ENCODE data around the gene MOSPD3.
"Not testable (repeated sequence)": the region's sequence is repeated elsewhere in the genome, so short reads cannot be mapped to it uniquely, and the experiment has no call there.

MOSPD3 gene

GRCh38 chr7:100626530-100627237 lies 14.3 kb downstream of the MOSPD3 start:
- peak; percentile 87 for DNase-seq

DNA sequence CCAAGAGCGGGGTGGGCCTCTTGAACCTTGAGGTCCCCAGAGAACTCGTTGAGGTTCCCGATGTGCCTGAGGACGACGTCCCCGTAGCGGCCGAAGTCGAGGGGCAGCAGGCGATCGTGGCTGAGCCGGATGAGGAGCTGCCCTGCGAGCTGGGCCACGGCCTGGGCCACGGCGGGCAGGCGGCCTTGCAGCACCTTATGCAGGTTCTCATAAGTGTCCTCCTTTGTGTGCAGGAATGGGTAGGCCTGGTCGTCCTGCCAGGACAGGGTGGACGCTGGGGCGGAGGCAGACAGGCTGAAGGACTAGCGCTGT lies 14.9 kb downstream of the MOSPD3 start:
- DNase-seq: no peak

GRCh38 chr7:100629117-100629716 lies 16.9 kb downstream of the MOSPD3 start:
- peak; percentile 39 for DNase-seq

DNA sequence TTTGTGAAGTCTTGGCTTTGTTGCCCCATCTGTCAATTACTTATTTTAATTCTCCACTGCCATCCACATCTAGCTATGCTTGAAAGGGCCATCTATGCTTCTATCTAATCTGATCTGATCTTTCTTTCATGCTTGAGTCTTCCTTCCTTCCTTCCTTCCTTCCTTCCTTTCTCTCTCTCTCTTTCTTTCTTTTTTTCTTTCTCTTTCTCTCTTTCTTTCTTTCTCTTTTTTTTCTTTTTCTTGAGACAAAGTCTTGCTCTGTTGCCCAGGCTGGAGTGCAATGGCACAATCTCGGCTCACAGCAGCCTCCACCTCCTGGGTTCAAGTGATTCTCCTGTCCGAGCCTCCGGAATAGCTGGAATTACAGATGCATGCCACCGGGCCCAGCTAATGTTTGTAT lies 17.7 kb downstream of the MOSPD3 start:
- DNase-seq: no peak

DNA sequence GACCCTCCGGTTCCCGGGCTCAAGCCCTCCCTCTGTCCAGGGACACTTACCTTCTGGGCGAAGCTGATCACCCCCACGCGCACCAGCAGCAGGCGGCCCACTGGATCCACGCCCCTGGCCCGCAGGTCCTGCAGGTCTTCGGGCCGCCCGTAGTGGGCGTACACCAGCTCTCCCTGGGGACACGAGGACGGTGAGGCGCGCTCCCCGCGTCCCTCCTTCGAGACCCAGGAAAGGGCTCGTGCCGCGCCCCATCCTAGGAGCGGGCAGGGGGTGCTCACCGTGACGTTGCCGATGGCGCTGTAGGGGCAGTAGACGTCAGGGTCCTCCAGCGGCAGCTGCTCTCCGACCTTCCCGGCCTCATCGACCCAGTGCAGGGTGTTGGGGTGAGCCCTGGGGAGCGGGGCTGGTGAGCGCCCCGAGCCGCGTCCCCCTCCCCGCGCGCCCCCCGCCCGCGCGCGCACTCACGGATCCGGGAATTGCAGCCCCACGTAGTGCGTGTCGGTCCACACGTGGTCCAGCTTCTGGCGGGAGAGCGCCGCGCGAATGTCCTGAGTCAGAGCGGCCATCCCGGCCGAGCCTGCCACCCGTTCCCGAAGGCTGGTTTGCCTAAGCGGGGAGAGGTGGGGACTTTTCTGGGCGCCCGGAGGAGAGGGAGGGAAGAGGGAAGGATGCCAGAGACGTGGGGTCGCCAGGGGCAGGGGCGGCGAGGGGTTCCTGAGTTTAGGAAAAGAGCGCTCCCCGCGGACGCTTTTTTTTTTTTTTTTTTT lies 20.8 kb downstream of the MOSPD3 start:
- peak; percentile 30 for DNase-seq

GRCh38 chr7:100639995-100640516 lies 27.7 kb downstream of the MOSPD3 start:
- no peak for DNase-seq

DNA sequence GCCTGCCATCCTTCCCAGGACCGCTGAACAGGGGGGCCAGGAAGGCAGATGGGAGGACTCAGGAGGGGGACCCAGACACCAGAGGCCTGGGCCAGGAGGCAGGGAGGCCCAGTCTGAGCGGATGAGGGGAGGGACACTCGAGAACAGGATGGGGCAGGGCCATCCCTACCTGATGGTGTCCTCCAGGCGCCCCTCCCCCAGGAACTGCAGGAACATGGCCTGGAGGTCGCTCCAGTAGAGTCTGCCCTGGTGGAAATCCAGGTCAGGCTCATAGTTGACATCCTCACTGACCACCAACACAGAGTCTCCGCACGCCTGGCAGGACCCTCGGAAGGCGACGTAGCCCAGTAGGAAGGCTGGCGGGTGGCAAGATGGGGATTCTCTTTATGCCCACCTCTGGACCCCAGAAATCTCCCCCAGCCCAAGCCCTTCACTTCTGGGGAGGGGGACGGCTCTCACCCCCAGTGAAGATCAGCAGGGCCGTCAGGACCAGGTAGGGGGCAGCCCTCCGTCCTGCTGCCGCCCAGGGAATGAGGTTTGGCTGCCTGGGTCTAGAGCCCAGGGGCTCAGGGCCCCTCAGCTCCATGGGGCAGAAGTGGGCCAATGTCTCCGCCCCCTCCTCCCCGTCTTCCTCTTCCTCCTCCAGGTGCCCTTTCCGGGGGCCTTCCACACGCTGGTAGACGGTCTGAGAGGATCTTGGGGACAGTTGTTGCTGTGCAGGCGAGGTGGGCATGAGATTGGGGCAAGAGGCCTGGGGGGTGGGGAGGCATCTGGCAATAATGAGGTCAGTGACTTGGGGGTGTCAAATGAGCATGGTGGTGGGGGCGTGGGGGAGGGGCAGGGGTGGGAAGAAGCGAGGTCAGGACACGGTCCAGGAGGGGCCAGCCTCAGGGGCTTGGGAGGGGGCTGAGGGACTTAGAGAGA lies 28.4 kb downstream of the MOSPD3 start:
- no peak for DNase-seq

DNA sequence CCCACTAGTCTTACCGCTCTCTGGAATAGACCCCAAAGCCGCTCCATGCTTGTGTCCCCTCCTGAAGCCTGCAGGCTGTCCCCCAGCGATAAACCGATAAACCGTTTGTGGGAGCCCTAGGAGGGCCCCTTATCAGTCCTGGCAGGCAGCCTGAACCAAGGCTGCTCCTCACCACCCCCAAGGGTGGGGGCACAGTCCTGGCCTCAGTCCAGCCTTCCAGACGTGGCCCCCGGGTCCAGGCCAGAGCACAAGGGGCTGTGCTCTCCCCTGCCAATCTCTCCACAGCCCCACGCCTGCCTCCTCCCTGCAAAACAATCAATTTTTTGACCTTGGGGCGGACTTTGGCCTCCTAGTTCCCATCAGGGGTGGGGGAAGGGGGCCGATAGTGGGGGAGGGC lies 29.1 kb downstream of the MOSPD3 start, which contains the start of gene TFR2:
TSS of gene TFR2 (minus strand) at position 90 of the 397 bp plus-strand sequence. CDS start at position 47, 43 bp downstream.
- DNase-seq: no peak

DNA sequence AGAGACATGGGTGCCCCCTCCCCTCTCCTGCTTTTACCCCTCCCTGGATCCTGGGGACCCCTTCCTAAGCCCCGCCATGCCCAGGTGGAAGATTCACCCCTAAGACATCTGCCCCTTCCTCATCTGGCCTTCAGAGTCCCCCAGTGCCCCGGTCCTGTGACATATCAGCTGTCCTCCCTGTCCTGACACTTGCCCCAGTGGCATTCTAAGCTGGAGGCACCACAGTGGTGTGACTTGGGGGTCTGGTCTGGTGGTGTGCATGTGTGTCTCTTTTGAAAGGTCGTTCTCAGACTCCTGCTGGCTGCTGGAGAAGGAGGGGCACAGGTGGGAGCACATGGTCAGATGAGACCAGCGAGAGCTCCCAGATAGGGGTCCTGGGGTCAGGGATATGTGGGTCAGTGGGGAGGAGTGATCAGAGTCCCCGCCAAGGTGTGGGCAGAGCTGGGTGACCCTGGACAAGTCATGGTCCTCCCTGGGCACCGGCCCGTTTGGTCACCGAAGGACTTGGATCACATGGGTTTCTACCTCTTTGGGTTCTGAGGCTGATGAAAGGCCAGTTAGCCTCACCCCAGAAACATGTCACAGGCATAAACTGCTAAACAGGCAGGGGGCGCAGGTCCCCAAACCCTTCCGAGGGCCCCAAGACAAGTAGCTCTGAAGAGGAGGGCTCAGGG lies 29.7 kb downstream of the MOSPD3 start:
- DNase-seq: no peak

GRCh38 chr7:100642534-100642907 lies 30.2 kb downstream of the MOSPD3 start:
- no peak for DNase-seq

- DNase-seq: no peak
These were observed 37.7 kb downstream of the MOSPD3 start for GRCh38 chr7:100649826-100650565.

DNA sequence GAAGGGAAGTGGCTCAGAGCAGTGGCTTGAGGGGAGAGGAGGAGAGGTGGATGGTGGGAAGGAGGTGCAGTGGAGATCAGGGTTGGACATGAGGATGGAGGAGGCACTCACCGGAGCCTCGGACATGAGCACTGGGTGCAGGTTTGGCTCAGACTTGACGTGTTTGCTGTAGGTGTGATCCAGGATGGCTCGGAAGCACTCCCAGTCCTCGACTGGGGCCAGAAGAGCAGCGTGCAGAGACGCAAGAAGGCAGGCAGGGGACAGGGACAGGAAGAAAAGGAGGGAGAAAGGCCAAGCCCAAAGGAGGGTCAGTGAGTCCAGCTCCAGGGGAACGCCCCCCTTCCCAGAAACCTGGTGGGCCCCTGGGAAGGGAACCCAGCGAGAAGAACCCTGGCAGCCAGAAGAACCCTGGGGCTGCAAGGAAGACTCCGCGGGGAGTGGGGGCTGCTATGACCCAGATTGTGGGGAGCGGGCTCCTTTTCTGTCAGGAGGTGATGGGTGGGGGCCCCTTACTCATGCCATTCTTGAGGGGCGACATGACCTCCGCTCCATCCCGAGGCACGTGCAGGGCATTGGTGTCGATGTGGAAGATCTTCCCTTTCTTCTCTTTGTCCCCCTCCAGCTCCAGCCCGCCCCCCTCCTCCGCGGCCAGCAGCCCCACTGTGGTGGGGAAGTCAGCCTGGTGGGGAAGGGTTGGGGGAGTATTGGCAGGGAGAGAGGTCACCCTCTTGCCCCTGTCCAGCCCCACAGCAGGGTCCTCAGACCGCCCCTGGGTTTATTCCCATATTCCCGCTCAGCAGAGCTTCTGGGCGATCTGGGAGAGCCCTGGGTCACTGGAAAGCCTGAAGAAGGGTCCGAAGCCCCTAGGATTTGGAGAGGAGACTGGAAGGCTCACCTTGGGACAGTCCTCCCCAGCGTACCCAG lies 42.8 kb downstream of the MOSPD3 start:
- DNase-seq: no peak

- DNase-seq: peak; percentile 22
These were observed 43.8 kb downstream of the MOSPD3 start, which contains the start of gene ACTL6B for GRCh38 chr7:100655908-100656674. TSS of gene ACTL6B (minus strand) at chr7:100656448. CDS start at chr7:100656354, 94 bp downstream.

GRCh38 chr7:100662194-100662776 lies 49.9 kb downstream of the MOSPD3 start:
- not testable (repeated sequence) for DNase-seq

Data from EL (cell line).